GM18517 (cell line): ENCODE measurements around the gene RNF126.
A peak's percentile ranks its signal among the peaks of the same experiment; 100 is the strongest.

Source experiments
- ATAC-seq: cut with Tn5 transposase; IDR thresholded peaks from one replicate; pipeline ENCODE4 v1.9.1; 2021; ENCODE audit warnings: mild to moderate bottlenecking, moderate library complexity; ENCODE audit not compliant: unreplicated experiment

RNF126 gene

DNA sequence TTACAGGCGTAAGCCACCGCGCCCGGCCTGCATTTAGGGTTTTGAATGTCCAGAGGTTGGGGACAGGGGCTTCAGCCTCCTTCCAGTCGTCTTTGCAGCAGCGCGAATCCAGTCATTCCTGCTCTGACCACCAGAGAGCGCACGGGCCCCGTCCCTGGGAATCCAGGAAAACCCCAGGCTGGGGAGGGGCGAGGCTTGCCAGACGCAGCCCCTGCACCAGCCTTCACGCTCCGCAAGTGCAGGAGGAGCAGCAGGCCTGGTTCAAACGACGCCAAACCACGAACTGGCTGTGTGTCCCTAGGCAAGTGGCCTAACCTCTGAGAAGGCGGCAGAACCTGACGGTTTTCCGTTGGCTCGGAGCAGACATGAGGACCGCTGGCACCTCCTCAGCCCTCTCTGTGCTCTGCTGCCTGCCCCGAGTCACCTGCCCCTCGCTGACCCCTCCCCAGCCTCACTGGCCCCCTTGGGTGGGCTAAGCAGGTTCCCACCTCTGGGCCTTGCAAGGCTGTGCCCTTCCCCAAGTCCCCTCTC is 2.0 kb upstream of the RNF126 start:
- no peak for ATAC-seq

DNA sequence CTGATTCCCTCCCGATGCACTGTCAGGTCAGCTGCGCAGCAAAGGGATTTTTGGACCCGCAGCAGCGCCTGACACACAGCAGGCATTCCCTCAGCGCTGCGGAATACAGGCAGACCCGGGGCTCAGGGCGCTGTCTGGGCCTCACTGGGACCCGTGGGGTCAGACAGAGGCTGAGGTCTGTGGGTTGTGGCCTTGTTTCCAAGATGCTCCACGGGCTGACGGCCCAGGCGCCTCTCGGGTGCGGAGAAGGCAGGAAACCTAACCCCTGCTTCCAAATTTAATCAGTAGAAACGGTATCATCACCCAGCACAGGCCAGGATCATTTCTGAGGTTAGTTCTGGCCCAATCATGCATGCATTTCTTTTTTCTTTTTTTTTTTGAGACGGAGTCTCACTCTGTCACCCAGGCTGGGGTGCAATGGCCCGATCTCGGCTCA is 686 bp upstream of the RNF126 start:
- ATAC-seq = no peak

DNA sequence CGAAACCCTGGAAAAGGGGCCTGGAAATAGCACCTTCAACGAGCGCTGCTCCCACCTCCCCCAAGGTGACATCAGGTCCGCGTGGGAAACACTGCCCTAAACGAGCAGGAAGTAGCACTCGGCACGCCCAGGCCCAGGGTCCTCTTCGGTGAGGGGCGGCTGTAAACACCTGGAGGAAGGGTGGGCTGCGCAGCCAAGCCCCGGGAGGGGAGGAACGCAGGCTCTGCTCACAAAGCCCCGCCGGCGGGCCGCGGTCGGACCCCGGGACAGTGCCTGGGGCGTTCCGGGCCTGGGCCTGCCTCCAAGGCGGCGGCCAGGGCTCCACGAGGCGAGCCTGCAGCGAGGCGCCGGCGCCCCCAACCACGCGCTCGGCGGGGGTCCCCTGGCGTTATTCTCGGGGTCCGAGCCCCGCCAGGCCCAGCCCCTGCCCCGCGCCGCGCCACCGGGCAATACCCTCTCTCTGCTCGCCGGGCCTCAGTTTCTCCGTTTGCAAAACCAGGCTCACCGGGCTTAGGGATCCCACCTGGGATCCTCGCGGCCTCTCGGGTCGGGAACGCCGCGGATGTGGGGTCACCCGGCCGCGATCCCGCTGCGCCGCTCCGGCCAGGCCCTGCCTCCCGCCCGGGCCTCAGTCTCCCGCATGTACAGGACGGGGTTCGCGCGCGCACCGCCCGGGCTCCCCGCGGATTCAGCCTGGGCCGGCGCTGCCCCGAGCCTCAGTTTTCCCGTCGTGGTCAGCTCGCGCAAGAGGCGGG is 630 bp downstream of the RNF126 start:
- peak; percentile 8 for ATAC-seq

DNA sequence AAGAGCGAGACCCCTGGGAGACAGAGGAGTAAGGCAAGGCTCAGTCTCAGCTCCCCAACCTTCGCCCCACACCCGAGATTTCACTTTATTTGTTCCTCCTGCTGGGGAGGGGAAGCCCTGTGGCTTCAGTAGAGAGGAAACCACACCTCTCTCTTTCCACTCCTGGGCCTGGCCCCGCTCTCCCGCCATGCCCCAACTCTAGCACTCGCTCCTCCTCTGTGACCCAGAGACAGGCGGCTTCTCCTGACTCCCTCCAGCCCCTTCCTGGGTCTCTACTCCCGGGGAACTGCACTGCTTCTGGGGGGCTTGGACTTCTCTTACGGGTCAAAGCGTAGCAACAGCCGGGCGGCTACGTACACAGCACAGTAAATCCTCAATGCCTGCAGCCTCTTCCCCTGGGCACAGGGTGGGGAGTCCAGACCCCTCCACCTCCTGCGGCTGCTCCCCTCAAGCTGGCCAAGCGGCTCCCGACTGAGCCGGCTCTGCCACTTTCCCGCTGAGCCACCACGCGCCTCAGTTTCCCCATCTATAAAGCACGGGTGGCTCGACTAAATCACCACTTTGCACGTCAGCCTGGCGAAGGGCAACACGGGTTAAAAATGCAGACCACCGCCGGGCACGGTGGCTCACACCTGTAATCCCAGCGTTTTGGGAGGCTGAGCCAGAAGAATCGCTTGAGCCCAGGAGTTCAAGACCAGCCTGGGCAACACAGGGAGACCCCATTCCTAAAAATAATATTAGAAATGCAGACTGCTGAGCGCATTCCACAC is 1.4 kb downstream of the RNF126 start:
- ATAC-seq = no peak

DNA sequence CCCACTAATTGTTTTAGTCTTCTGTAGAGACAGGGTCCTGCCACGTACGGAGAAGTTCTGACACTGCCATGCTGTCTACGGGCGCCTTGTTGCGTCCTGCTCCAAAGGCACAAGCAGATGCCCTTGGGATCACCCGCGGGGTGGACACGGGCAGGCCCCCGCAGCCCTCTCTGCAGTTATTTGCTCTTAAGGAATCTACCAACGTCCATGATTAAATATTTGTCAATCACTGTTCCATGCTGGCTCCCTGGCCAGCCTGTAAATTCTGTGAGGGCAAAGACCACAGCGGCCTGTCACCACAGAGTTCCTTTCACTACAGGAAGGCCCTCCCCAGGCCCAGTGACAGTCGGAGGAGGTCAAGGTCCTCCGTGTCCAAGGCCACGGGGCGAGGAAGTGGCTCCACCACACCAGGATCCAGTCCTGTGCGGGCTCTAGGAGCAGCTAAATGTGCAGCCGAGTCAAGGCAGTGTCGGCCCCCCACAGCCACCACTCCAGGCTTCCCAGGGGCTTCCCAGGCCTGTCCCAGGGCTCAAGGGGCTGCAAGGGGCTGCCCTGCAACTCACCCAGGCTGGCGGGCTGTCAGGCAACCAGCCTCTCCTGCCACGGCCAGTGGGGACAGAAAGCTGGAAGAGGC is 2.1 kb downstream of the RNF126 start:
- ATAC-seq = no peak

DNA sequence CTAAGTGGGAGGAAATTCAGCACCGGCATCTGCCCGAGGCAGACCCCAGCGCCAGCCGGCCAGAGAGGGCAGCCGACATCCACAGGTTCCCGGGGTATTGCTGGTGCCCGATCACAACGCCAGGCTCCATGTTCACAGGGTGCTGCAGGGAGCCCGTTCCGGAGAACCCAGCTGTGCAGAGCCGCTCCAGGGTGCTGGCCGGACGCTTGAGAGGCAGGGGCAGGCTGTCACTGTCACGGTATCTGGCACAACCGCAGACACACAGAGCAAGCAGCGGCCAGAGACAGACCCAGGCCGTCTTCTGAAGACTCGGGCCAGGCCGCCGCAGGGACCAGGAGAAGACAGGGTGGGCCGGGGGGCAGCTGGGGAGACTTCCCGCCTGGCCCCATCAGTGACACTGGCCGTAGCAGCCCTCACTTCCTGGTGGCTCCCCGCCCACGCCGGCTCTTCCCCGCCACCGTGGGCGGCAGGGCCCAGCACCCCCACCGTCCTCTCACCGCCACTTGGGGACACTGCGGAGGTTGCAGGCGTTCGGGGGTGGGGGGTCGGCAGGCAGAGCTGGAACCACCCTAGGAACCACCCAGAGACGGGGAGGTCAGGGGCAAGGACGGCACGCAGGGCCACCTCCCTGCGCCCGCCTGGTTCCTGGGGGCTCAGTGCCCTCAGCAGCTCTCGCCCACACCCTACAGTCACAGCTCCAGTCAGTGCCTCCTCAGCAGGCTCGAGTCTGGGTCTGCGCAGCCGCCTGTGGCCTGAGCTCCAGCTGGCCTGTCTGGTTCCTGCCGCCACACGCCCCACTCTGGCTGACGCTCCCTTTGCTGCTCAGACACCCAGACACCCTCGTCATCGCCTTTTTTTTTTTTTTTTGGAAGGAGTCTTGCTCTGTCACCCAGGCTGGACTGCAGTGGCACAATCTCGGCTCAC is 3.8 kb downstream of the RNF126 start:
- ATAC-seq = no peak

DNA sequence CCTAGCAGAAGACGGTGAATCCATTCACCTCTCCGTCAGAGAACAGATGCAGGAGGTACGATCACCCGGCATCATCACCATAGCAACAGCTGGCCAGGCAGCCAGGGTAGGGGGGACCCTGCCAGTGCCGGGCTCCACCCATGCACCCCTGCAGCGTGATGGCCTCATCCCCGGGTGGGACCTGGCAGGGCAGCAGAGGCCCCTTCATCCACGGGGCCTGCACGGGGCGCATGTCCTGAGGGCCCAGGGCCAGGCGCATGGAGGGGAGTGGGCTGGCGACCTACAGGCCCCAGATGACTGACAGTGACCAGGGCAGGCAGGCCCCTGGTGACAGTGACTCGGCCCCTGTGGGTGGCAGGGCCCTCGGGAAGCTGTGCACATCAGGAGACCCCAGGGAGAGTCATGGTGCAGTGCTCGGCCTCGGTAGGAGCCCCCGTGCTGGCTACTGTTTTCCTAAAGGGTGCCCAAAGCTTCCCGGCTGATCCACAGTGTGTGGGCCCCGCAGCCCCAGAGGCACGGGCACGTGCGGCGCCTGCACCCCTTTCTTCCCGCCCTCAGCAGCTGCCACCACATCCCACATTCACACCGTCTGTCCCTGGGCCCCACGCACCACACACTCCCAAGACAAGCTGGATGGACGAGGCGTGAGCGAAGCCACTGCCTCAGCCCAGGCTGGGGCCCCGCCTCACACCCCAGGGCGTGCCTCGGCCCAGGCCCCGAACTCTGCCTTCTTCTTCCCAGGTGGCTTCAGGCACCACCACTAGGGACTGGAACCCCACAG is 4.8 kb downstream of the RNF126 start:
- ATAC-seq = no peak

DNA sequence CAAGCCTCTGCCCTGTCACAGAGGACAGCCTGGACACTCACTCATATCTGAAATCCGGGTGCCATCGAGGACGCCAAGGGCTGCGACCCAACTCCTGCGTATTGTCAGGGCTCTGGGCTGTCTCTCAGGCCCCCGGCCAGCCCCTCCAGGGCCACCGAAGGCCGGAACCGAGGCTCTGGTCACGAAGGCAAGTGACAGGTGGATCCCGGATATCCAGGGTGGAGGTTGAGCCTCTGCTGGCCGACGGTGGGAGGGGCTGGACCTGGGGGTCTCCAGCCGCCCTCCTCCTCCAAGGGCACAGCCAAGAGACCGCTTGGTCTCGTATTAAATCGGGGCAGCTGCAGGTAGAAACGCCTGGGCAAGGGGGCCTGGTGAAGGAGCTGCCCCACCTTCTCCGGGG is 5.4 kb downstream of the RNF126 start:
- no peak for ATAC-seq

DNA sequence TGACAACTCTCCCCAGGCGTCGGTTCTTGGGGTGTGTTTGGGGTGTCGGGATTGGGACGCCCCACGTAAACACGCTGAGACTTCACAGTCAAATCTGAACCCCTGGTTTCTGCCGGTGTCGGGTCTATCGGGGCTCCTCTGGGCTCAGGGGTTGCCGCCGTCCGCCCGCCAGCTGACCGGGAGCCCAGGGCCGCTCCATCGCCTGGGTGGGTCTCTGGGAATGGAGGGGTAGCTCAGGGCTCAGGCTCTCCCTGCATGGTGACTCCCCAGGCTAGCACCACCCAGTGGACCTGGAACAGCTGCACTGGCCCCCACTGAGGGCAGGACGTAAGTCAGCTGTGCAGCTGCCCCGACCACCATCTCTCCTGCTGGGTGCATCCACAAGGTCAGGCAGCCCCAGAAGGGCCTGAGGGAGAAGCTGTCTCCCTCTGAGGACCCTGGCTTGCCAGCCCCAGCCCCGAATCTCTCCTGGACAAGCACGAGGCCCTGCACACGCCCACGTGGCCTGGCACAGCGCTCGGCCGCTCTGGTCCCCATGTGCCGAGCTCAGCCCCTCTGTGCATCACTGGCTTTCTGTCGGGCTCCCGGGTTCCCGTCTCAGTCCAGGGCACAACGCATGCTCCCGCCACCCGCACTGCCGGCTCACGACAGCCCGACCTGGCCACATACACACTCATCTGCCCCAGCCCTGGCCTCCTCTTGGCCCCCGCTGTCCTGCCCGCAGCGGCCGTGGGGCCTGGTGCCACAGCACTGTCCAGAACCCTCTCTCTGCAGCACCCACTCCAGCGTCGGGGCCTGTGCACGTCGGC is 6.1 kb downstream of the RNF126 start:
- ATAC-seq = no peak

DNA sequence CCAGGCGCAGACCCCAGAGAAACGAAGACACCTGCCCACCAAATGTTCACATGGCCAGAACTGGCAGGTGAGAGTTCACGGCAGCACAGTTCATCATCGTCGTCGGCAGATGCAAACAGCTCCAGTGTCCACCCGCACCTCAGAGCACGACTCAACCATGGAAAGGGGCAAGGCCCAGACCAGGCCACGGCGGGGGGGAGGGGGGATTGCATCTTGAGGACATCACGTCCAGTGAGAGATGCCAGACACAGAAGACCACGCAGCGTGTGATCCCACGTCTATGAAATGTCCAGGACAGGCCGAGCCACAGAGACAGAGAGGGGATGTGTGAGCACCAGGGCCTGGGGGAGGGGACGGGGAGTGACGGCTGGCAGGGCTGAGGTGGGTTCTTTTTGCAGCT is 7.3 kb downstream of the RNF126 start:
- ATAC-seq = no peak

DNA sequence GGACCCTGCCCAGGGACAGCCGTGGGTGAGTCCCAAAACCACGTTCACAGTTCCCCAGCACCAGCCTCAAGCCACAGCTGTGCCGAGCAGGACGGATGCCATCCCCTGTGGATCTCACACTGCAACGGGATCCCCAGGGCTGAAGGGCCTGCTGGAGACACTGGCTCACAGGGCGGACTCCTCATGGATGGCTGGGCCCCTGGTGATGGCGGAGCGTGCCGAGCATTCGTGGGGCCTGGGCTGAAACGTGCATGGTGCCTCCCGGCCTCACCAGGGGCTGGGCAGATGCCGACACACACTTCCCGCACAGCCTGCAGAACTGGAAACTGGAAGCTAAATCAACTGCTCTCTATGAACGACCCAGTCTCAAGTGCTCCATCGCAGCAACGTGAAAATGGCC is 9.6 kb downstream of the RNF126 start:
- ATAC-seq = no peak

DNA sequence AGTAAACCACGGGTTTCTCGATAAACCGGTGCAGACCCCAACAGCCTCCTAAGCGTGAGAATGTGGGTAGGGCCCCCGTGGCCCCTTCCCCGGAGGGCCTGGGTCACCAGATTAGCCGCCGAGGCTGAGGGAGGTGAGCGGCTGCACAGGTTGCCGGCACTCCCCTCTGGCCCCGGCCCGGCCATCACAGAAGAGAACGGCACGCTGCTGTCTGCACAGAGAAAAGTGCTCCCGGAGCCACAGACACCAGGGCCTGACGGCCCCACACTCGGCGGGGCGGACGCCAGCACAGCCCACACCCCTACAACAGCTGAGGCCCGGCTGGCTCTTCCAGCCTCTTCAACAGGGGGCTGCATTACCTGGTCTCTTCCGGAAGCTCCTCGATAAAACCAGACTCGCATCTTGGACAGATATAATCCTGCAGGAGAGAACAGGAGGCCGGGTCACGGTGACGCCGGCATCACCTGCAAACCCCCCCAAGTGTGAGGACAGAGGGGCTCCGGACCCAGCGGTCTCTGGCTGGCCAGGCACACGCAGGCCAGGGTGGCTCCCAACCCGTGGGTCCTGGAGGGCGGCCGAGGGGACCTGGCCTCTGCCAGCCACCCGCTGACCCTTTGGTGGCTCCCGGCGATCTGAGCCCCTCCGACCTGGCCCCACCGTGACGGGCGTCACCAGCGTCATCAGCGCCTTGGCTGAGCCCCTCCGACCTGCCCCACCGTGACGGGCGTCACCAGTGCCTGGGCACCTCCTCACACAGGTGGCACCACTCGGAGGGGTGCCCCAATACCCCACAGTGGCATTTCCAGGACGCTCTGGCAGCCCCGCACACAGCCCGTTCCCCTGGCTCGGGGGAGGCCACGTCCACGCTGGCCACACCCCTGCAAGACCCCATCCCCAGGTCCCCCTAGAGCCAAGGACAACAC is 10.3 kb downstream of the RNF126 start:
- no peak for ATAC-seq

DNA sequence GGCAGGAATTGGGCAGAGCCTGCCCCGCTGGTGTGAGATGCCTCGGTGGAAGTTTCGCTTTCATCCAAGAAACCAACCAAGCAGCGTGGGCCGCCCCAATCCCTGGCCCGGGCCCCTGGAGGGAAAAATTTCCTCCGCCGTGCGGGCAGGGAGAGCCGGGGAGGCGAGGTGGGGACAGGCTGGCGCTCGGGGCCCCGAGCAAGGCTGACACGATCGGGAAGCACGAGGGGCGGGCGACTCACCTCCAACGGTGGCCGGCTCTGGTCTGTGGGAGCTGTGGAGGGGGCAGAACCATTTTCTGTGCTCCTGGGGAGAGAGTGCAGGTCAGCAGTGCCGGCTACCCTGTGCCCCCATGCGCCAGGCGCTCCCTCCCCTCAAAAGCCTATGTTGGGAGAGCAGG is 11.0 kb downstream of the RNF126 start:
- ATAC-seq = no peak

DNA sequence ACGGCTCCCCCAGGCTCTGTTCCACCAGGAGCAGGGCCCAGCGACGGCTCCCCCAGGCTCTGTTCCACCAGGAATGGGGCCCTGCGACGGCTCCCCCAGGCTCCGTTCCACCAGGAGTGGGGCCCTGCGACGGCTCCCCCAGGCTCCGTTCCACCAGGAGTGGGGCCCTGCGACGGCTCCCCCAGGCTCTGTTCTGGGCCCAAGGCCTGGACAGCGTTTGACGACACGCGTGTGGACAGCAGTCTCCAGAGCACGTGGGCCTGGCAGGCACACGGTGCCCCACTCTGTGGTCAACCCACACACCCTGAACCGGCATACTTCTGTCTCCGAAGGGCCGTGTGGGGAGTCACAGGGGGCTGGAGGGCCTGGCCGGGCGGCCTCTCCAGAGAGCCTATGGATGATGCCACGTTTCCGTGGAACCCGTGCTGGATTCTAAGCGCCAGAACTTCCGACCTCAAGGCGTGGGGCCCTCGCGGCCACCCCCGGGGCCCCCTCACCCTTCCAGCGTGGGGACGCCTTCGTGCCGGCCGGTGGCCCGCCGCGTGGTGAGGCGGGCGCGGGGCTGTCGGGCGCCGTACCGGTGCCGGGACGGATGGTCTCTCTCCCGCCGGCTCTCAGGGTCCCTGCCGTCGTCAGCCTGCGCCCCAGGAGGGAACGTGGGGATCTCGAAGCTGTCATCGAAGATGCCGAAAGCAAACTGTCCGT is 11.7 kb downstream of the RNF126 start:
- ATAC-seq = no peak

DNA sequence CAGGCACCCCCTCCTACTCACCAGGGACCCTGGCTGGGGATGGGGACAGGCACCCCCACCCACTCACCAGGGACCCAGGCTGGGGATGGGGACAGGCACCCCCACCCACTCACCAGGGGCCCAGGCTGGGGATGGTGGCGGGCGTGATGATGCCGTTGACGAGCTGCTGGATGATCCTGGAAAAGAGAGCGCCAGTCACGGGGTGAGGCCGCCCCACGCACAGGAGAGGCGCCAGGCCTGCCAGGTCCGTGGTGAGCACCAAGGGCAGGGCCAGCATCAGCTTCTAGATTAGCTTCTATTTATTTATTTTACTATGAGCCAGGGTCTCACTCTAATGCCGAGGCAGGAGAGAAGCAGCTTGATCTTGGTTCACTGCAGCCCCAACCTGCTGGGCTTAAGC is 12.9 kb downstream of the RNF126 start:
- ATAC-seq = no peak

DNA sequence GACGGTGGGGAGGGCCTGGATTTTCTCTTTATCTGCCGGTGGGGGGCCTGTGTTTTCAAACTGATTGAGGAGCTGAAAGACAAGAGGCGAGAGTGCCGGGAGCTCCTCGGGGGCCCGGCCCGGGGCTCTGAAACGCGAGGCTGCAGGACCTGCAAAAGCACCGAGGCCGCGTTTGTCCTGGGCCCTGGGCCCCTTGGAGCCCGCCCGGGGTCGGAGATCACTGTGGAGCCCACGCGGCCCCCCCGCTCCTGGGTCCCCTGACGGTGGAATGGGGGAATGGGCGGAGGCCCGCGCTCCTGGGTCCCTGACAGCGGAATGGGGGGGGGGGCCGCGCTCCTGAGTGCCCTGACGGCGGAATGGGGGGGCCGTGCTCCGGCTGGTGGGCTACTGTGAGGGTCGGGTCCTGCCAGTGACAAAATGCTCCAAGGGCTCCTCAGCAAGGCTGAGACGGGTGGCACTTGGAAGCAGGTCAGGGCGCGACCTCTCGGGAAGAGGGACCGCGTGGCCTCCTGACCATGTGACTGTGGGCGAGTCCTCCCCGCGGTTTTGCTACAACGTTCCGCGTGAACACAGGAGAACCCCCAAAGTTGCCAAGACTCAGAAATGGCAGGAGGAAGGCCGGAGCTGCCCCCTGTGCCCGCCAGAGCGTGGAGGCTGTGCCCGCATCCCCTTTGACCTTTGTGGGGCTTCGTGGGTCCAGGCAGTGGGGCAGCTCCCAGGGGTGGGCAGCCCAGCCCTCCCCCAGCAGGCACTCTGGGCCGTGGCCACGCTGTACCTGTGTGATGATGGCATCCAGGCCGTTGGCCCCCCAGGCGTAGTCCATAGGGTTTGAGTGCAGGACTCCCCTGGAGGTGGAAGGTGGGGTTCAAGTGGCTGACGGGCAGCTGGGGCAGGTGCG is 13.9 kb downstream of the RNF126 start:
- ATAC-seq = no peak
